GM21360 (cell line): ENCODE data around the gene FOXO6.

Source experiments
- ATAC-seq: cut with Tn5 transposase; IDR thresholded peaks from one replicate; pipeline ENCODE4 v1.9.1; 2021; ENCODE audit warnings: mild to moderate bottlenecking, moderate library complexity; ENCODE audit not compliant: unreplicated experiment

The FOXO6 gene

GRCh38 chr1:41360786-41361494 lies at the start of gene FOXO6:
TSS of gene FOXO6 (plus strand) at chr1:41361434.
- peak; percentile 91 for ATAC-seq

- ATAC-seq, result no peak
Observed at GRCh38 chr1:41312991-41313645, 48.1 kb upstream of the FOXO6 start.

GRCh38 chr1:41313661-41314131 lies 47.5 kb upstream of the FOXO6 start:
- ATAC-seq, result no peak

GRCh38 chr1:41314376-41315145 lies 46.7 kb upstream of the FOXO6 start:
- no peak for ATAC-seq

GRCh38 chr1:41315146-41315822 lies 46.0 kb upstream of the FOXO6 start:
- no peak for ATAC-seq

- no peak for ATAC-seq
Observed at GRCh38 chr1:41315871-41316270, 45.4 kb upstream of the FOXO6 start.

- ATAC-seq, result no peak
Observed at GRCh38 chr1:41317361-41317760, 43.9 kb upstream of the FOXO6 start.

GRCh38 chr1:41318135-41318534 lies 43.1 kb upstream of the FOXO6 start:
- ATAC-seq, result no peak

- ATAC-seq, result no peak
Observed at GRCh38 chr1:41319106-41319755, 42.0 kb upstream of the FOXO6 start.

- ATAC-seq, result no peak
Observed at GRCh38 chr1:41319807-41320711, 41.2 kb upstream of the FOXO6 start.

- ATAC-seq, result no peak
Observed at GRCh38 chr1:41320895-41321676, 40.1 kb upstream of the FOXO6 start.

GRCh38 chr1:41322101-41322661 lies 39.1 kb upstream of the FOXO6 start:
- no peak for ATAC-seq

GRCh38 chr1:41322835-41323234 lies 38.4 kb upstream of the FOXO6 start:
- ATAC-seq, result no peak

- no peak for ATAC-seq
Observed at GRCh38 chr1:41323243-41323642, 38.0 kb upstream of the FOXO6 start.

GRCh38 chr1:41325801-41326200 lies 35.4 kb upstream of the FOXO6 start:
- no peak for ATAC-seq

- no peak for ATAC-seq
Observed at GRCh38 chr1:41327383-41327999, 33.7 kb upstream of the FOXO6 start.

- no peak for ATAC-seq
Observed at GRCh38 chr1:41328001-41328615, 33.1 kb upstream of the FOXO6 start.
